Measurements from ENCODE around the gene NAA80. TPM values are rescaled to one million over a fixed set of nuclear protein-coding genes. Genes with fewer than 3 reads are reported as not detected.

Gene NAA80
- polyA plus RNA-seq, 1 of the 3 experiments (the other 2 are of a cell fraction), result 10.5 TPM

- H3K9me2 ChIP-seq, result no peaks in the 10 kb centered on the region
Measured at GRCh38 chr3:50258979-50259378, 40.2 kb downstream of the NAA80 start.

GRCh38 chr3:50258029-50258680, 41.0 kb downstream of the NAA80 start:
- Histone ChIP-seq H3K27me3 (ENCODE audit: insufficient read depth) (no peaks in the 10 kb centered on the region), H3K4me2 (no peak overlapping the region), H3K9ac (no peak overlapping the region), H4K20me1 (ENCODE audit: insufficient read depth) (peaks cover 19% of the 10 kb centered on the region), H3K36me3 (replicated peaks in 1 of 2; ENCODE audit: control insufficient read depth in 1 of 2, insufficient read depth in 2 of 2, low read length in 1 of 2) (peaks cover 22 to 46% of the 10 kb centered on the region in 2 experiments), H3K9me2 (no peaks in the 10 kb centered on the region), H2AFZ (ENCODE audit: low read depth) (no peak overlapping the region), H3K9me3 (no peaks in the 10 kb centered on the region), H3K27ac (ENCODE audit: low read depth in 2 of 2, low read length in 1 of 2) (no peak overlapping the region; a peak in 1 of 4 replicates), H3K79me2 (ENCODE audit: insufficient read depth) (peaks cover 30% of the 10 kb centered on the region), H3K4me1 (ENCODE audit: control insufficient read depth in 1 of 2, insufficient read depth in 2 of 2, low read depth in 1 of 2, low read length in 1 of 2) (peaks cover 10 to 19% of the 10 kb centered on the region in 2 experiments; a peak in 2 of 4 replicates), H3K4me3 (ENCODE audit: low read depth in 2 of 2, low read length in 1 of 2) (no peak overlapping the region), H3F3A (replicated peaks; ENCODE audit: insufficient read depth) (peaks cover 35% of the 10 kb centered on the region)
- no peak for DNase-seq
- ChIA-PET CTCF (interaction anchor here (0.6 to 61.6 kb wide), 7 partner anchors 8 to 127 kb away, joined by 3 to 1375 read pairs (median 70); partner anchors contain the start of genes GNAI2, GNAT1 and SEMA3B), POLR2A (no interaction called here)
- TF ChIP-seq SIN3A (IDR thresholded peaks at IDR 0.05; ENCODE audit: borderline replicate concordance, low read depth, low read length) (no peak), GABPA (IDR thresholded peaks at IDR 0.05; ENCODE audit: low read depth) (no peak)
- WGBS (ENCODE audit: low lambda C conversion rate), result 98% methylated on average over 10 of the region's 17 CpGs

More at GRCh38 chr3:50258979-50259378, 40.2 kb downstream of the NAA80 start:
- TF ChIP-seq FOSL2 (IDR thresholded peaks at IDR 0.05; ENCODE audit: borderline replicate concordance, low read depth), result no peak
- TF ChIP-seq CTCF (IDR thresholded peaks at IDR 0.05), result peak; percentile 28
- ChIA-PET POLR2A (interaction anchor here (0.9 to 1.8 kb wide), 3 partner anchors 16 to 23 kb away, joined by 3 to 10 read pairs (median 4); partner anchors contain the start of gene GNAI2), CTCF (interaction anchor here (0.6 to 61.6 kb wide), 15 partner anchors 8 to 165 kb away, joined by 3 to 1375 read pairs (median 4); partner anchors contain the start of genes GNAI2, GNAT1 and SEMA3B)
- H3K4me2 ChIP-seq, result no peak overlapping the region
- no peak overlapping the region for H3K4me3 ChIP-seq (ENCODE audit: low read depth in 2 of 2, low read length in 1 of 2)
- H3K4me1 ChIP-seq (ENCODE audit: control insufficient read depth in 1 of 2, insufficient read depth in 2 of 2, low read depth in 1 of 2, low read length in 1 of 2), result peaks cover 13 to 19% of the 10 kb centered on the region in 2 experiments; a peak in 3 of 4 replicates
- H3K27me3 ChIP-seq (ENCODE audit: insufficient read depth), result no peaks in the 10 kb centered on the region
- 93% methylated on average over 16 of the region's 16 CpGs for WGBS (ENCODE audit: low lambda C conversion rate)
- peaks cover 12% of the 10 kb centered on the region for H4K20me1 ChIP-seq (ENCODE audit: insufficient read depth)
- H3K36me3 ChIP-seq (replicated peaks in 1 of 2; ENCODE audit: control insufficient read depth in 1 of 2, insufficient read depth in 2 of 2, low read length in 1 of 2), result peaks cover 22 to 42% of the 10 kb centered on the region in 2 experiments
- H3K9me3 ChIP-seq, result no peaks in the 10 kb centered on the region
- peaks cover 22% of the 10 kb centered on the region for H3K79me2 ChIP-seq (ENCODE audit: insufficient read depth)
- H2AFZ ChIP-seq (ENCODE audit: low read depth), result no peak overlapping the region
- no peak overlapping the region for H3K9ac ChIP-seq
- peak overlapping the region in 1 of 2 experiments; percentile 56; a peak in 1 of 4 replicates for H3K27ac ChIP-seq (ENCODE audit: low read depth in 2 of 2, low read length in 1 of 2)
- DNase-seq, result no peak
- peaks cover 41% of the 10 kb centered on the region for H3F3A ChIP-seq (replicated peaks; ENCODE audit: insufficient read depth)

All from SK-N-SH (cell line).